HG03064 (cell line): ENCODE results near the gene SMYD3.

ENCODE experiments used
- ATAC-seq: cut with Tn5 transposase; IDR thresholded peaks from one replicate; pipeline ENCODE4 v1.9.1; 2021; ENCODE audit warnings: low read depth; ENCODE audit not compliant: unreplicated experiment

Gene SMYD3

GRCh38 chr1:246159279-246160227 is 347.5 kb downstream of the SMYD3 start:
- ATAC-seq, result no peak

- no peak for ATAC-seq
Observed at GRCh38 chr1:246158131-246158530, 348.9 kb downstream of the SMYD3 start.

GRCh38 chr1:246157516-246157915 is 349.6 kb downstream of the SMYD3 start:
- no peak for ATAC-seq

- no peak for ATAC-seq
Observed at GRCh38 chr1:246156847-246157246, 350.2 kb downstream of the SMYD3 start.

GRCh38 chr1:246155923-246156322 is 351.2 kb downstream of the SMYD3 start:
- ATAC-seq, result no peak

GRCh38 chr1:246153796-246154212 is 353.3 kb downstream of the SMYD3 start:
- no peak for ATAC-seq

GRCh38 chr1:246152986-246153431 is 354.1 kb downstream of the SMYD3 start:
- ATAC-seq, result no peak

- ATAC-seq, result no peak
Observed at GRCh38 chr1:246151796-246152434, 355.2 kb downstream of the SMYD3 start.

GRCh38 chr1:246149543-246149942 is 357.5 kb downstream of the SMYD3 start:
- ATAC-seq, result no peak

- ATAC-seq, result no peak
Observed at GRCh38 chr1:246147524-246148461, 359.3 kb downstream of the SMYD3 start.

- no peak for ATAC-seq
Observed at GRCh38 chr1:246146804-246147523, 360.1 kb downstream of the SMYD3 start.

- ATAC-seq, result no peak
Observed at GRCh38 chr1:246145900-246146299, 361.2 kb downstream of the SMYD3 start.

GRCh38 chr1:246144931-246145330 is 362.1 kb downstream of the SMYD3 start:
- no peak for ATAC-seq

- no peak for ATAC-seq
Observed at GRCh38 chr1:246142320-246142893, 364.7 kb downstream of the SMYD3 start.

- no peak for ATAC-seq
Observed at GRCh38 chr1:246141306-246141705, 365.8 kb downstream of the SMYD3 start.

GRCh38 chr1:246139745-246140182 is 367.3 kb downstream of the SMYD3 start:
- no peak for ATAC-seq

- no peak for ATAC-seq
Observed at GRCh38 chr1:246138781-246139180, 368.3 kb downstream of the SMYD3 start.

GRCh38 chr1:246136477-246136876 is 370.6 kb downstream of the SMYD3 start:
- no peak for ATAC-seq

- ATAC-seq, result no peak
Observed at GRCh38 chr1:246134789-246135188, 372.3 kb downstream of the SMYD3 start.

GRCh38 chr1:246131095-246131494 is 376.0 kb downstream of the SMYD3 start:
- ATAC-seq, result no peak
